Measurements from ENCODE around the gene RASL10A.

Gene RASL10A

GRCh38 chr22:29317827-29318454 is 2.4 kb upstream of the RASL10A start:
- no peak for DNase-seq

- DNase-seq, result no peak
These were observed 788 bp upstream of the RASL10A start for GRCh38 chr22:29316141-29316828.

GRCh38 chr22:29314537-29315285 is 786 bp downstream of the RASL10A start:
- DNase-seq, result no peak

- DNase-seq, result no peak
These were observed 1.7 kb downstream of the RASL10A start for GRCh38 chr22:29313576-29314466.

GRCh38 chr22:29313126-29313575 is 2.3 kb downstream of the RASL10A start:
- DNase-seq, result peak; percentile 39 to 44

- DNase-seq, result no peak
These were observed 3.0 kb downstream of the RASL10A start for GRCh38 chr22:29312218-29313125.

GRCh38 chr22:29311464-29312217 is 3.9 kb downstream of the RASL10A start:
- no peak for DNase-seq

GRCh38 chr22:29310863-29311339 is 4.6 kb downstream of the RASL10A start:
- DNase-seq, result peak; percentile 99

GRCh38 chr22:29310065-29310862 is 5.2 kb downstream of the RASL10A start:
- no peak for DNase-seq

- no peak for DNase-seq
These were observed 6.0 kb downstream of the RASL10A start for GRCh38 chr22:29309332-29310064.

GRCh38 chr22:29308791-29309262 is 6.7 kb downstream of the RASL10A start:
- DNase-seq, result no peak

GRCh38 chr22:29308148-29308790 is 7.2 kb downstream of the RASL10A start:
- no peak for DNase-seq

GRCh38 chr22:29307596-29308147 is 7.8 kb downstream of the RASL10A start:
- no peak for DNase-seq

GRCh38 chr22:29306835-29307595 is 8.5 kb downstream of the RASL10A start:
- DNase-seq, result peak; percentile 62 to 73

- DNase-seq, result peak; percentile 62 to 69
These were observed 9.2 kb downstream of the RASL10A start, which contains the start of gene GAS2L1 for GRCh38 chr22:29306175-29306834. GAS2L1 (plus strand) TSS chr22:29306650; CDS start chr22:29308106, 1,456 bp downstream.

GRCh38 chr22:29305836-29306174 is 9.7 kb downstream of the RASL10A start:
- no peak for DNase-seq
